ENCODE measurements around the gene DCPS. TPM values are rescaled to one million over a fixed set of nuclear protein-coding genes. Genes with fewer than 3 reads are reported as not detected.
"Not testable (repeated sequence)": the region's sequence is repeated elsewhere in the genome, so short reads cannot be mapped to it uniquely, and the experiment has no call there.

Gene DCPS
- 13.7 and 17.4 TPM in 2 replicates for polyA plus RNA-seq (2014; cell fraction: cytosol; rRNA removed)
- 6.0 and 10.6 TPM in 2 replicates for polyA plus RNA-seq (2014; cell fraction: nucleus; rRNA removed)

GRCh38 chr11:126303623-126304456 is at the start of gene DCPS:
Gene DCPS (plus strand): TSS chr11:126304060. CDS start chr11:126304081, 21 bp downstream.
- peak; percentile 83 for DNase-seq (ENCODE audit: low spot score)

DNA sequence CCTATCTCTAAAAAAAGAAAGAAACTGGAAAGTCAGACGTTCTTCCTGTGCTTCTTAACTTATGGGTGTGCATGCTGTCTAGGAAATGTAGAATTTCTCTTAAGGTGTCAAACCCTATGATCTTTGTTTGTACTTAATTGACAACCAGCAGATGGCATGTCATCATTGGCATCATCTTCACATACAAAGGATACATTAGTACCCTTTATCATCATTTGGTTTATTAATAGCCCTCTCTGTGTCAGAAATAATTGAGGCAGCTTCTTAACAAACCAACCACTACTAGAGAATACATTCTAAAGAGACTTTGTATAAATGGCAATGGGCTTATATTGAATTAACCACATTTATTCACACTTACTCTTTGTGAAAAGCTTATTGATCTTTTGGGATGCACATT is 49.0 kb upstream of the DCPS start:
- no peak for DNase-seq (ENCODE audit: low spot score)

- not testable (repeated sequence) for DNase-seq (ENCODE audit: low spot score)
Observed at GRCh38 chr11:126255507-126255906, 48.4 kb upstream of the DCPS start.

DNA sequence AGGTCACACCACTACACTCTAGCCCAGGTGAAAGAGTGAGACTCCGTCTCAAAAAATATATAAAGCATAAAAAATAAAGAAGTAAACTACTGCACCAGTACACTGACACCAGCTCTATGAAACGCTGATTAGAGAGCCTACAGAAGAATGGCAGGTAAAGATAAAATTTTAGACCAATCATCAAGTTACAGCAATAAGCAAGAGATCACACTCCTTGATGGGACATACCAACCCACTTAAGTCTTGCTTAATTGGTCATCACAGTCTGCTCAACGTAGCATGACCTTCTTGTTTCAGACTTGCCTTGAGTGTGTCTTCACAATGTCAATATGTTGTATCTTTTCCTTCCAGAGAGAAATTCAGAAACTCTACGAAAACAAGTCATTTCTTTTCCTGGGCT is 47.6 kb upstream of the DCPS start:
- no peak for DNase-seq (ENCODE audit: low spot score)

GRCh38 chr11:126257144-126257543 is 46.7 kb upstream of the DCPS start:
- DNase-seq (ENCODE audit: low spot score), result no peak

DNA sequence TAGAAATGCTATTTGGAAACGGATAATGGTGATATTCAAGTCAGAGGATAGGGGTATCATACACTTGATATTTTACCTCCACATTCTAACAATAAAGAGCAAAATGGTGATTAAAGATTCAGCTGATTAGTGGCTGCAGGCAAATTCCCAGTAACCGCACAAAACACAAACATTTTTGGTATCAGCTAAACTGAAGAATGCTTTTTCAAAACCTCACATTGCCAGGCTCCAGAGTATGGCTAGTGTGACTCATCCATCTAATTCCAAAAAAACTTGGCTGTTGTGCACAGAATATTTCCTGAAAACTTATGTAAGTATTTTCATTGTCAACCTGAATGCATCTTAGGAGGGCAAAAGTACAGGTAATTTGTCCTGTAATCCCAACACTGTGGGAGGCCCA is 46.1 kb upstream of the DCPS start:
- DNase-seq (ENCODE audit: low spot score), result no peak

- no peak for DNase-seq (ENCODE audit: low spot score)
Observed at GRCh38 chr11:126262216-126262615, 41.6 kb upstream of the DCPS start.

DNA sequence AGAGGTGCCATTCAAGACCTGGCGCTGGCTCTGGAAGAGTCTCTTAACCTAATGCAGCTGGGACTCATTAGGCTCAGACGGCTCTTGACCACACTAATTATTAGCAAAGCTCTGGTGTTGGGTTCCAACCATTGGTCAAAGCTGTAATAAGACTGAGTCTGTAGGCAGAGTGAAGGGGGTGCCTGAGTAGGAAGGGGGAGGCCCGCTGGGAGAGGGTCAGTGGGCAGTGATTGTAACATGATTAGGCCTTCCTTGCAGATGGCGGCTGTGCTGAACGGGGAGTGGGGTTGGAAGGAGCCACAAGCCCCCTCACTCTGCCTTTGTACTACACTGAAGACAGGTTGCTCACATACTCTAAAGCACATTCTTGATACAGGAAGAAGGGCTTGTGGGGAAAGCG is 40.4 kb upstream of the DCPS start:
- DNase-seq (ENCODE audit: low spot score), result no peak

- DNase-seq (ENCODE audit: low spot score), result no peak
Observed at GRCh38 chr11:126265811-126266210, 38.0 kb upstream of the DCPS start.

GRCh38 chr11:126267650-126268049 is 36.2 kb upstream of the DCPS start:
- DNase-seq (ENCODE audit: low spot score), result no peak

- DNase-seq (ENCODE audit: low spot score), result no peak
Observed at GRCh38 chr11:126268361-126268707, 35.5 kb upstream of the DCPS start.

- DNase-seq (ENCODE audit: low spot score), result peak; percentile 95
Observed at GRCh38 chr11:126268708-126269579, 34.9 kb upstream of the DCPS start, which contains the start of the genes FOXRED1 and SRPRA. Gene FOXRED1 (plus strand): TSS chr11:126269154. CDS start chr11:126269207, 53 bp downstream. Gene SRPRA (minus strand): TSS chr11:126268895. CDS start chr11:126268804, 91 bp downstream.

DNA sequence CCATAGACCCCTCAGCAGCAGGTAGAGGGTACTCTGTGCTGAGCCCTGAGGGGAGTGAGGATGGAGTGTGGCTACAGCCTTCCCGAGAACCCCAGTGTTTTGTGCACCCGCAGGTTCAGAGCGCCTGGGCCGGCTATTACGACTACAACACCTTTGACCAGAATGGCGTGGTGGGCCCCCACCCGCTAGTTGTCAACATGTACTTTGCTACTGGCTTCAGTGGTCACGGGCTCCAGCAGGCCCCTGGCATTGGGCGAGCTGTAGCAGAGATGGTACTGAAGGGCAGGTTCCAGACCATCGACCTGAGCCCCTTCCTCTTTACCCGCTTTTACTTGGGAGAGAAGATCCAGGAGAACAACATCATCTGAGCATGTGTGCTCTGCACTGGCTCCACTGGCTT is 26.5 kb upstream of the DCPS start:
- no peak for DNase-seq (ENCODE audit: low spot score)

DNA sequence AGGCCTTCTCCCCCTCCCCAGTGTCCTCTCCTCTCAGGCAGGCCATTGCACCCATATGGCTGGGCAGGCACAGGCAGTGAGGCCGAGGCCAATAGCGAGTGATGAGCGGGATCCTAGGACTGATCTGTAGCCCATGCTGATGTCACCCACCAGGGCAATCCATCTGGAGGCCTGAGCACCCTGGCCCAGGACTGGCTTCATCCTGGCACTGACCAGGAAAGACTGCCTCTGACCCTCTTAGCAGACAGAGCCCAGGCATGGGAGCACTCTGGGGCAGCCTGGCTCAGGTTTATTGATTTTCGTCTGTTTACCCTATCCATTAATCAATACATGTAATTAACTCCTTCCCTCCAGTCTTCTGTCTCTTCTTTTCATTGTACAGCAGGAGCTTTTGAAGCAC is 26.1 kb upstream of the DCPS start:
- DNase-seq (ENCODE audit: low spot score), result no peak

- no peak for DNase-seq (ENCODE audit: low spot score)
Observed at GRCh38 chr11:126279191-126279590, 24.7 kb upstream of the DCPS start.

GRCh38 chr11:126280595-126280994 is 23.3 kb upstream of the DCPS start:
- no peak for DNase-seq (ENCODE audit: low spot score)

DNA sequence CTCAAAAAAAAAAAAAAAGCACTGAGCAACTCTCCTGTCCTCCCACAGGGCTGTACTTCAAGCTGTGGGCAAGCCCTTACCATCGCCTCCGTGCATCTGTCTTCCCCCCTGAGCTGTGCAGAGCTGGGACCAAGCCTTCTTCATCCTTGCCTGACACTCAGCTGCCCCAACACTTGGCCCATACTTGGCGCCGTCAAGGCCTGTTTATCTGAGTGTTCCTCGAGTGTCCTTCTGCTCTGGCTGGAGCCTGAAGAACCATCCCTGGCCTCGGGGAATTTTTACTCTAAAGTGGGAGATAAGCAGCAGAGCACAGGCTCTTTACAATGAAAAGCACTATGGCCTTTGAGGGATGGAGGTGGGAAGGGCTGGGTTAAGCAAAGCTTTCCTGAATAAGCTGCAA is 22.6 kb upstream of the DCPS start:
- DNase-seq (ENCODE audit: low spot score), result no peak

DNA sequence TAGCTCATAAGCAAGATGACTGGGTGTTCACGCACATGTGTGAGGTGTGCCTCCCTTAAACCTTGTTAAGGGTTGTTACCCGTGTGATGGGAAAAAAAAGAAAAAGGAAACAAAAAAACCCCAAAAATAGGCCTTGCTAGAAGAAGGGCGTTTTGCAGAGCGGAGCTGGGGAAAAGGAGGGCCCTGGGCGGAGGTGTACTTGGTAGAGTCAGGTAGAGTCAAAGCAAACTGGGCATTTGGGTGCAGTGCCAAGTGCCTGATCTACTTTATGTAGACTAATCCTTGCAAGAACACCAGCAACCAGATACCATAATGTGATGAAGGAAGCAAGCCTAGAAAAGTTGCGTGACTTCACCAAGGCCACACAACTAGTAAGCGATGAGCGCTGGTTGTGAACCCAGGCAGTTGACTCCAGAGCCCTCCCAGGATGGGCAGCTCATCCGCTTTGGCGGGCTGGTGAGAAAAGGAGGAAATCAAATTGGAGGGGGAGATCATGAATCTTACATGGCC is 22.1 kb upstream of the DCPS start:
- no peak for DNase-seq (ENCODE audit: low spot score)

- DNase-seq (ENCODE audit: low spot score), result peak; percentile 13
Observed at GRCh38 chr11:126282361-126282735, 21.5 kb upstream of the DCPS start.

DNA sequence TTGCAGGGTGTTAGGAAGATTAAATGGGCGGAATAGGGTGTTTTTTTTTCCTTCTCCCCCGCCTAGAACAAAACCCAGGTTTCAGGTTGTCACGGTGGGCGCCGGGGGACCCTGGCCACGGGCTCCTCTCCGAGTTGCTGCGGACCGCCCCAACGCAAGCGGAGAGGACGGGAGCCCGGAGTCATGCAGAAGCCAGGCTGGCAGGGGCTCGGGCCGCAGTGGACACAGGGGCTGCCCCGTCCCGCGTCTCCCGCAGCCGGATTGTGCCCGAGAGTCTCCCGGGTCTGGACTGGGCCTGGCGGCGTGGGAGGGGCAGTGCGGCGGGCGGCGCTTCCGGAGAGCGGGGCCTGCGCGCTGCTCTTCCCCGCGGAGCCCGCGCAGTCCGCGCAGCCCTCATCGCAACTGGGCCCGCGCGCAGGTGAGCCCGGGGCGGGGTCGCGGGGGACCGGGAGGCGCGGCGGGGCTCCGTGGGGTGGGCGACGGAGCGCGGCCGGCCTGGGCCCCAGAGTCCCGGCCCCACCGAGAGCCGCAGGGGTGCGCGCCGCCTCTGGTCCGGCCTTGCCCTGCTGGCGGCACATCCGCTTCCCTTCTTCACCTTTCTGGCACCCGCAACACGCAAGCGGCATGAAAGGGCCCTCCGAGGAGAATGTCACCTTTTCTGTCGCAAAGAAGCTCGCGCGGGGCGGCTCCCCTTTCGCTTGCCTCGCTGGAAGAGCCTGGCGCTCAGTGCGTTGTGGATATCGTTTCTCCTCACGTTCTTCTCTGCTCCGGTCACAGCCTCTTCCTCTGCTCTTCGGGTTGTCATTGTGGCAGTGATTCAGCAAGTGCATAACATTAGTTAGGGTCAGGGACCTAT is 20.9 kb upstream of the DCPS start, which contains the start of gene TIRAP:
TIRAP (plus strand) TSS at position 358 of the 856 bp plus-strand sequence. CDS start 7,802 bp downstream, outside the sequence.
- DNase-seq (ENCODE audit: low spot score), result peak; percentile 29

DNA sequence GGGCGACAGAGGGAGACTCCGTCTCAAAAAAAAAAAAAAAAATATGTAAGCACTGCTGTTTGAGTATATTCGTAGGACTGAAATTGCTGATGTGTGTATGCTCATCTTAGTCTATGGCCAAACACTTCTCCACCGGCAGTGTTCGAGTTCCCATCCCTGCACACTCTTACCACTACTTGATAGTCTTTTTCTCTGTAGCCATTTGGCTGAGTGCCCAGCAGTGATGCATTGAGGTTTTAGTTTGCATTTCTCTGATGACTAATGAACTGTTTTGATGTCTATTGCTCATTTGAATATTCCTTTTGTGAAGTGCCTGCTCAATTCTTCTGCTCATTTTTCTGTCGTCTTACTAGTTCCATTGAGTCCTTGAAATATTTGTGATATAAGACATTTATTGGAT is 19.0 kb upstream of the DCPS start:
- DNase-seq (ENCODE audit: low spot score), result no peak

All from SK-N-DZ (cell line).